ENCODE measurements around the gene SLC16A4.

SLC16A4 gene

GRCh38 chr1:110356379-110356778 is 34.4 kb downstream of the SLC16A4 start:
- no peak for DNase-seq (ENCODE audit: low read depth)

GRCh38 chr1:110355321-110355720 is 35.5 kb downstream of the SLC16A4 start:
- no peak for DNase-seq (ENCODE audit: low read depth)

GRCh38 chr1:110350360-110350759 is 40.5 kb downstream of the SLC16A4 start:
- DNase-seq (ENCODE audit: low read depth), result no peak

GRCh38 chr1:110348771-110349170 is 42.1 kb downstream of the SLC16A4 start:
- DNase-seq (ENCODE audit: low read depth), result no peak

GRCh38 chr1:110348050-110348449 is 42.8 kb downstream of the SLC16A4 start:
- DNase-seq (ENCODE audit: low read depth), result no peak

- no peak for DNase-seq (ENCODE audit: low read depth)
Observed at GRCh38 chr1:110347182-110347893, 43.5 kb downstream of the SLC16A4 start.

GRCh38 chr1:110346690-110347089 is 44.1 kb downstream of the SLC16A4 start:
- no peak for DNase-seq (ENCODE audit: low read depth)

GRCh38 chr1:110345480-110345879 is 45.3 kb downstream of the SLC16A4 start:
- DNase-seq (ENCODE audit: low read depth), result no peak

- DNase-seq (ENCODE audit: low read depth), result no peak
Observed at GRCh38 chr1:110344152-110344551, 46.7 kb downstream of the SLC16A4 start.

GRCh38 chr1:110343249-110343648 is 47.6 kb downstream of the SLC16A4 start:
- DNase-seq (ENCODE audit: low read depth), result no peak

- no peak for DNase-seq (ENCODE audit: low read depth)
Observed at GRCh38 chr1:110341872-110342331, 48.9 kb downstream of the SLC16A4 start.

GRCh38 chr1:110341146-110341871 is 49.5 kb downstream of the SLC16A4 start:
- DNase-seq (ENCODE audit: low read depth), result no peak

GRCh38 chr1:110340207-110340468 is 50.7 kb downstream of the SLC16A4 start:
- no peak for DNase-seq (ENCODE audit: low read depth)

- peak; percentile 43 for DNase-seq (ENCODE audit: low read depth)
Observed at GRCh38 chr1:110339407-110340206, 51.2 kb downstream of the SLC16A4 start.

GRCh38 chr1:110338886-110339406 is 51.9 kb downstream of the SLC16A4 start, which contains the start of gene RBM15:
Gene RBM15 (plus strand): TSS chr1:110339377. CDS start chr1:110339406, 29 bp downstream.
- peak; percentile 96 for DNase-seq (ENCODE audit: low read depth)

- DNase-seq (ENCODE audit: low read depth), result peak; percentile 92
Observed at GRCh38 chr1:110338309-110338885, 52.4 kb downstream of the SLC16A4 start.

- DNase-seq (ENCODE audit: low read depth), result no peak
Observed at GRCh38 chr1:110337704-110338308, 53.0 kb downstream of the SLC16A4 start.

- DNase-seq (ENCODE audit: low read depth), result no peak
Observed at GRCh38 chr1:110336300-110337039, 54.4 kb downstream of the SLC16A4 start.

- no peak for DNase-seq (ENCODE audit: low read depth)
Observed at GRCh38 chr1:110335265-110335664, 55.6 kb downstream of the SLC16A4 start.

GRCh38 chr1:110328700-110329099 is 62.1 kb downstream of the SLC16A4 start:
- no peak for DNase-seq (ENCODE audit: low read depth)

- no peak for DNase-seq (ENCODE audit: low read depth)
Observed at GRCh38 chr1:110328274-110328673, 62.6 kb downstream of the SLC16A4 start.

Measured in T follicular helper cell (primary cell).